Activated CD4-positive, alpha-beta T cell treated with anti-CD3 and anti-CD28 coated beads, Interleukin-2, amount 50 U/mL, for 1 hour (primary cell): ENCODE data around the gene VAPB.
A peak's percentile ranks its signal among the peaks of the same experiment; 100 is the strongest.

Experiments used
- DNase-seq: peaks from one replicate; pipeline ENCODE4 v3.0.0-alpha.2; 2020

VAPB gene

DNA sequence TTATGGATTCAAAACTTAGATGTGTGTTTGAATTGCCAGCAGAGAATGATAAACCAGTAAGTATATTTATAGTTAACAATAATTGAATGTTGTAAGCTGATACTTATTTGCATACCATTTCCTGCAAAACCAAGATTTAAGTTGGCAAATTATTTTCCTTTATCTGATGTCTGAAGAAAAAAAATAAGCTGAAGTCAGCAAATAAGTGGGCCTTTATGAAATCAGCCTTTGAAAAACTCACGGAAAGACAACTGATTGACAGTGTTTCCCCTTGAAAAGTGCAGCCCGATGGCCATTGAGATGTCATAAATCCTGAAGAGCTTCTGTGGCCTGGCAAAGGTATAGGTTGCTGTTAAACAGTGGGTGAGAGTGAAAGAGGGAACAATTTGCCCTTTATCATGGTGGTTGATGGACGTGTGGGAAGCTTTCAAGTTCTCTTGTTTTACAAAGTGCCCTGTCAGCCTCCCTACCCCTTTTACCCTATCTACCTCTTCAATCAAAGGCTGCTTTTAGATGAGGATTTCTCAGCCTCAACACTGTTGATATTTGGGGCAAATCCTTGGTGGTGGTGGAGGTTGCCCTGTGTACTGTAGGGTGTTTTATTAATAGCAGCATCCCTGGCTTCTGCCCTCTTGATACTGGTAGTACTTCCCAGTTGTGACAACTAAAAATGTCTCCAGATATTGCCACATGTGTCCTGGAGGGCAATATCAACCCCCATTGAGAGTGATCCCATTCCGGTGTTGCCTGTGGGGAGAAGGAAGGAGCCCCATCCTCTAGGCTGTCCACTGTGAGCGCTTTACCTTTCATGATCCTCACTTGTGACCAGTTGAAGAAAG lies 50.2 kb downstream of the VAPB start:
- DNase-seq, result no peak

DNA sequence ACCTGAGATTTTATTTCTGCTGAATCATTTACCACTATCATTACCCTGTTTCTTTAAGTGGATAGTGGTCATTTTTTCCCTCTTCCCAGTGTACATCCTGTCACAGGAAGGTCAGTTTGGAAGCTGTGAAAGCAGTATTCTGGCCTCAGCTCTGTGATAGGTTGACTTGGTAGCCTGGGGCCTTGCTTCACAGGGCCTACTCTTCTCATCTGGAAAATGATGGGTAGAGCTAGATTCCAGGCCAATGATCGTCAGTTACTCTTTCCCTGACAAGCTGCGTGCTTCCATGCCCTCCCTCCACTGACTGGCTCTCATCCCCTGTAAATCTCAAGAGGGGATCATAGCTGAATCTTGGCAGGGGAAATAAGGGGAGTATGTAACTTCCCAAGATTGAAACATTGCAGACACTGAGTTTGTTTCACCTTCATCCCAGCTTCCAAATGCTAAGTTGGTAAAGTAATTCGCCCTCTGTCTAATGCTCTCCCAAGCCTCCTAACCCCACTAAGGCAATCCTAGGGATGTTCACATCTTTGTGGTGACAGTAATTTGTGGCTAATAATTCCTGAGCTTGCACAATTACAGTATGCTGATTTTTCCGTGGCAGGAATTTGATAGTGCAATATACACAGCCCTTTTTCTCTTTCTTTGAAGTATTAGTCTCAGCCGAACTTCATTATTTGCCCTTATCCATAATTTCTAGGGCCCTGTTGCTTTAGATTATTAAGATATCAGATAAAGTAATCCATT lies 51.2 kb downstream of the VAPB start:
- no peak for DNase-seq

DNA sequence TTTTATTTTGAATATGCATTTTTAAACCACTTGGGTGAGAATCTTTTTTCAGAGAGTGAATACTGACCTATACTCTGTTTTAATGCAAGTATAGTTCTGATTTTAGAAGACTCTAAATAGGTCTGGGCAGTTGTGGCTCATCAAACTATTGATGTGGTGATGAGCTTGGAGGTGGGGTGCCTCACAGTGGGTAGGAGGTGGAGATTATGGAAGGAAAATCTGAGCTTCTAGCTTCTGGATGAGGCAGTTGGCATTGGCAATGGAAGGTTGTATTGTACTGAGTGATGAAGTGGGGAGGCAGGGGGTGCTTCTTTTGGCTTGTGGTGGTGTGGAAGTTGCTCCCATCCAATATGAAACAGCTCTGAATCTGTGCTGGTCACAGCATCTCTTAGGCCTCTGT lies 52.7 kb downstream of the VAPB start:
- no peak for DNase-seq

DNA sequence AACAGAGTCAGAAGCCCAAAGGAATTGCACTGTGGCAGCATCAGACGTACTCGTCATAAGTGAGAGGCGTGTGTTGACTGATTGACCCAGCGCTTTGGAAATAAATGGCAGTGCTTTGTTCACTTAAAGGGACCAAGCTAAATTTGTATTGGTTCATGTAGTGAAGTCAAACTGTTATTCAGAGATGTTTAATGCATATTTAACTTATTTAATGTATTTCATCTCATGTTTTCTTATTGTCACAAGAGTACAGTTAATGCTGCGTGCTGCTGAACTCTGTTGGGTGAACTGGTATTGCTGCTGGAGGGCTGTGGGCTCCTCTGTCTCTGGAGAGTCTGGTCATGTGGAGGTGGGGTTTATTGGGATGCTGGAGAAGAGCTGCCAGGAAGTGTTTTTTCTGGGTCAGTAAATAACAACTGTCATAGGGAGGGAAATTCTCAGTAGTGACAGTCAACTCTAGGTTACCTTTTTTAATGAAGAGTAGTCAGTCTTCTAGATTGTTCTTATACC lies 55.8 kb downstream of the VAPB start:
- no peak for DNase-seq

DNA sequence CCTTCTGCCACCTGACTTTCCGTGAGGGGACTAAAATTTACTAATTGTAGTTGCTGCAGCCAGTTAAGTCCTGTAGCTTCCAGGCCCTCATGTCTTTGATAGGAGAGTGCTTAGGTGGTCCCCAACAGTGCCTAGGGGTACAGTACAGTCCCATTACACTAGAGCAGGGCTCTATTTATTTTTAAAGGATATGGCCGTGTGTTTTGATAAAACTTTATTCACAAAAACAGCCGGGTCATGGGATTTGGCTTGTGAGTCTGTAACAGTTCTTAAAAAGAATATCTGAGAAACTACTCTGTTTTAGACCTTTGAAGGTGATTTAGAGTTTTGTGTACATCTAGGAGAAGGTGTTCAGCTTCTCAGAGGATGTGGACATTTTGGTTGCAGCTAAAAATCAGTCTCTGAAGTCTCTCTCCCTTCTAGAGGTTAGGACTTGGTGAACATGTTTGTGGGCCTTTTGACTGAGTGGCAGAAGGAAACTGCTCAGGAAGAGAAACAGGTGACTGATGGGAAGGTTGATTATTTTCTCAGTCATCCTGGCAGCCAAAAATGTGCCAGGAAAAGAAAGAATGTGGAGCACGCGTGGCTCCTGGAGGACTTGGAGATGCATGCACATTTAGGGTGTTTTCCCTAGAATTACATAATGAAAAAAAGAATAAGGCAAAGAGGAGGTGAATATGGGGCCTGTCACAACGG lies 57.4 kb downstream of the VAPB start:
- DNase-seq, result no peak

DNA sequence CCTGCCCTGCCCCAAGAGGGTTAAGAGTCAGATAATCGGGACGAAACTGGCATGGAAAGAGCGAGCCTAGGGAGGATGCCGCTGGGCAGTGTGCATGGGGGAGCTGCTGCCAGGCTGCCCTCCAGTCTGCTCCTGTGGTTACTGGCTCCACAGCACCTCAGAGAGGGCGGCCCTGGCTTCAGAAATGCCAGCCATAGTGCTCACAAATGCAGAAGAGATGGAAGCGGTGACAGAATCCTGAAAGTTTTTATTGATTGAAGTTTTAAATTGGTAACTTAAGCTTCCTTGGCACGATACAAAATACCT lies 57.9 kb downstream of the VAPB start:
- DNase-seq, result no peak

DNA sequence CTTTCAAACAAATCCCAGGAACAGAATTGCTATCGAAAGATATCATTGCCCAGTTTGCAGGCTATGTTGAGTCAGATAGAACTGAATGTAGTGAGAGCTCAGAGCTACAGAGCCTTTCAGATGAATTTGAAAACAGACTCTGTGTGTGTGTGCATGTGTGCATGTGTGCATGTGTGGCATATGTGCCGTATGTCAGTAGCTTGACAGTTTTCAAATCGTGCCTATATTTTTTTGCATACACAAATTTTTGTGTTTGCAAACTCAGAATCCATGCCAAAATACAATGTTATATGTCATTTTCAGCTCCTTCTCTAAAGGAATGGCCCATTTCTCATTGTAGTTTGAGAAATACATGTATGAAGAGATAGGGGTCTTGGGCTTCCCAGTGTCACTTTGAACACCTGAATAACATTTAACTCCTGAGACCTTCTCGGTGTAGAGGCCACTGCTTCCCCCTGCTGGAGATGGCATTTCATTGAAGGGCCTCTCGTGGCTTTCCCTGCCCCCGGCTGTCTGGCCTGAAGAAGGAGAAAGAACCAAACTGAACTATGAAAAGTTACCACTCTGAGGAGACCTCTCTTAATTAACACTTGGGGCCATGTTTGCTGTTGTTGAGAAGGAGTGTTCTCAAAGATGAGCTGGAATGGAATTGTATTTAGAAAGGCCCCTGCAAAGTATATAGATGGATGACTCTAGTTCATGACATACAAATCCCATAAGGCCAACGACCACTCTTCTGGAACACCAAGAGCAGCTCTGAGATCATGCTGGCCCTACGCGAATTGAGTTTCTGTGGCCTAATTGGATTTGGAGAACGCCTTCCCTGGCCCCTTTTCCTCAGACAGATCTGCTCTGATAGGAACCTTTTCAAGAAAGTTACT lies 58.7 kb downstream of the VAPB start:
- DNase-seq, result peak; percentile 60

DNA sequence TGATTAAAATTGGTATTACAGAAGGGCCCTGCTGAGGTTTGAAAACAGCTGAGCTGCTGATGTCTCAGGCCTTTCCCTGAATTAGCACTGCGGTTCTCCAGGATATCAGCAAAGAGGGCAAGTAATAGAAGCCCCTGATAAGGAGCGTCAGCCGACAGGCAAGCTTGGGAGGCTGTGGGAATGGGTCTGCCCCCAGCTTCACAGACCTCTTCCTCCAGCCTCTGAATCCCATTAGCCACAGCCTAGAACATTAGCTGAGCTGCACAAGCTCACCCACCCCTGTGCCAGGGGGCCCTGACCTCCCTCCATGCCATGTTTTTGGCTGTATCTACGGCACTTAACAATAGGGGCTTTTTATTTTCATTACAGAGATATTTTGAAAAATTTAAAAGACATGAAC lies 59.9 kb downstream of the VAPB start:
- no peak for DNase-seq

DNA sequence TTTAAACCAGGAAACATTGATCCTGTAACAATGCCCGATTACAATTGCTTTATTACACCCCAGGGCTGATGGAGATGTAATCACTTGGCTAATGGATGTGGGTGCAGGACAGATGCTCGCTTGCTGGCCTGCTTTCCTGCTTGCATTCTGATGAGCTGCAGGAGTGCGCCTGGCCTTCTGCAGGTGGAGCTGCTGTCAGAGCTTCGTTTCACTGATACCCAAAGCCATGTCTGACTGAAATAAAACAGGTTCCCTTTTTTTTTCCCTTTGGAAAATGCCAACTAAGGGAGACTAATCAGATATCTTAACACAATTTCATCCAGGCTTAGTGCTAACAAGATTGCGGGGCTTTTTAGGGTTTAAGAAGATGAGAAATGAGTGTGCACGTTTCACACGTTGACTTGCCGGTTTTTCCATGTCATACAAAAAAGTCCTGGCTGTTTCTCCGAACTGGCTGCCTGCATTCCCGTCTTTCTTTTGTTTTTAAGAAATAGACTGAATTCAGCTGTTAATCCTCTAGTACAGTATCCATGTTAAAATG lies 60.7 kb downstream of the VAPB start:
- DNase-seq, result no peak

DNA sequence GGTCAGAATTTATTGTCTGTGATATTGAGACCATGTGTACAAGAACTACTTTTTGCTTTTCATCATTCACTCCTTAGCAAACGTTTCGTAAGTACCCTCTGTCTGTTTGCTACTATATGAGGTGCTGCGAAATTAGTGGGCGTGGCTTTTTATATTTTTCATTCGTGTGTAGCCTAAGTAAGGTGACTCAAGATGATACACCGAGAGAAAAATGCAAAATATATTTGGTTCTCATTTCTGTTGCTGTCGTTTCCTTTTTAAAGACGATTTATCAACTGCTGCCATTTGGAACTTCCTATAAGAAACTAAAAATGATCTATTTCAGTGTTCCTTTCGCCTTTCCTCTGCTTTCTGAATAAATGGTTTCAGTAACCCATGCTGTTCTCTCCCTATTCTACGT lies 61.2 kb downstream of the VAPB start:
- DNase-seq, result no peak

DNA sequence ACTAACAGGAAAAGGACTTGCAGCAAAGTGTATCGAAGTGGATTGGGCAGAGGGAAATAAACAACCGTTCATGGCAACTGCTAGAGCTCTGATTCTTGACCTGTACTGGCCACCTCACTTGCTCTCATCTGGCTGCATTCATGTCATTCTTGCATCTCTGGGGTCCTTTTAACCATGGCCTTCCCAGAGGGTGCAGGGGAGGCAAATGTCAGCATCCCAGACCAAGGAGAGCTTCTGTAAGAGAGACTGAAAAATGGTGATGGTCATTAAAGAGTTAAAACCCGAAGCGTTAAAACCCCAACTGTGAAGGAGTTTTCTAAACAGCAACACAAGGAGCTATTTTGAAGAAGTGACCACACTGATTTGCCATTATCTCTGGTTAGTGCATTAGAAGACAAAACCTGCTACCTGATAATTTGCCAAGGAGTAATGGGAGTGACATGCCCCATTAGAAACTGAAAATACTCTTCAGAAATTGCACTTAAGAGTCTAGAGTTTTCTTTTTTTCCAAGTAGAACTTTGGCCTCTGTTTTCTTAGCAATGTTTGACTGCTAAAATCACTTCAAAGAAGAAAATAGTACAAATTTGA lies 63.7 kb downstream of the VAPB start:
- no peak for DNase-seq

DNA sequence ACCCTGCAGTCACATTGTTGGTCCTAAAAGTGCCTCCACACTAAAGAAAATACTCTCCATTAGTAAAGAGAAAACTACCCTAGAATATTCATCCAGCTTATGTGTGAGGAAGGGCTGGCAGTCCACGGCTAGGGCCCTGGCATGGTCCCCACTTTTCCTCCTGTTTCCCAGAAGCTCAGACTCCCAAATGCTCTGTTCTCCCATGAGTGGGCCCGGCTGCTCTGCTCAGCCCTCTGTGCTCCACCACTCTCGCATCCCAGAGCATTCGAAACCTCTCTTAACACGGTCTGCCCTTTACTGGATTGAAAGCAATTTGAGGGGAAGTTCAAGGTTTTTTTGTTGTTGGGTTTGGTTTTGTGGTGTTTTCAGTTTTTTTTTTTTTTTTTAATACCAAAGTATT lies 64.4 kb downstream of the VAPB start:
- DNase-seq, result no peak

DNA sequence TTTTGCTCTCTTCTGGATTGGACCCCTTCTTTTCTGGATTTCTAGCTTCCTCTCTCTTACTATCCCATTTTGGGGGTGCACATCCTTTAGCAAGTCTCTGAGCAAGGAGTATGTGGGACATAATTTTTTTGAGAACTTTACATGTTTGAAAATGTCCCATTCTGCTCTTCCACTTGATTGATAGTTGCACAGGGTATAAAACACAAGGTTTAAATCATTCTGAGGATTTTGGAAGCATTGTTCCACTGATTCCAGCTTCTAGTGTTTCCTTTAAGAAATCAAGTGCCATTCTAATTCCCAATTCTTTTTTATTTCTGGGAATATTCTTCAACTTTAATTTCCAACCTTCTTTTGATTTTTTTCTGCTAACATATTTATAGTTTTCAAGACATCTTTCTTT lies 65.4 kb downstream of the VAPB start:
- DNase-seq, result no peak

DNA sequence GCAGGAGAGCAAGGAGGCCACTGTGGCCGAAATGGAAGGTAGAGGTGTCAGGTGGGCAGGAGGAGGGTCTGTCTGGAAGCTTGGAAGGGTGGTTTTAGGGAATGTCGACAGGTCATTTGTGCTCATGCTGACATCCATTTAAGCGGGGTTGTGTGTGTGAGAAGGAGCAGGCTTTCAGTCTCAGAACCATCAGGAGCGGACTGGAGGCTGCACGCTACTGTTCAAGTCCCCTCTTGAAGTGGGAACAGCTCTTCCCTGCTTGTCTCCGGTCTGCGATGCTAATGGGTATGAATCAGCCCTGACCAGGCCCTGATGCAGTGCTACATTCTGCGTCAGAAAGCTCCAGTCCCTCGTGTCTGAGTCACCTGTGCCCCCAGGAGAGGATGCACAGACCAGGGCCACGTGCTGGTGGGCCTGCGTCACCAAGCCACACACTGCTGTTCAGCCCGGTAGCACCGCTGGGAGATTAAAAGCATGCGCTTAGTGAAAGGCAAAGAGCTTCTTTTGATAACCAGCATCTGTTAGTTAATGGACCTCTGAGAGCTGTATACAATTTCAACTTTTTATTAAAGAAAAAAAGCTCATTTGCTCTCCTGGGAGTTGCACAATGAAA lies 68.2 kb downstream of the VAPB start:
- DNase-seq, result no peak

DNA sequence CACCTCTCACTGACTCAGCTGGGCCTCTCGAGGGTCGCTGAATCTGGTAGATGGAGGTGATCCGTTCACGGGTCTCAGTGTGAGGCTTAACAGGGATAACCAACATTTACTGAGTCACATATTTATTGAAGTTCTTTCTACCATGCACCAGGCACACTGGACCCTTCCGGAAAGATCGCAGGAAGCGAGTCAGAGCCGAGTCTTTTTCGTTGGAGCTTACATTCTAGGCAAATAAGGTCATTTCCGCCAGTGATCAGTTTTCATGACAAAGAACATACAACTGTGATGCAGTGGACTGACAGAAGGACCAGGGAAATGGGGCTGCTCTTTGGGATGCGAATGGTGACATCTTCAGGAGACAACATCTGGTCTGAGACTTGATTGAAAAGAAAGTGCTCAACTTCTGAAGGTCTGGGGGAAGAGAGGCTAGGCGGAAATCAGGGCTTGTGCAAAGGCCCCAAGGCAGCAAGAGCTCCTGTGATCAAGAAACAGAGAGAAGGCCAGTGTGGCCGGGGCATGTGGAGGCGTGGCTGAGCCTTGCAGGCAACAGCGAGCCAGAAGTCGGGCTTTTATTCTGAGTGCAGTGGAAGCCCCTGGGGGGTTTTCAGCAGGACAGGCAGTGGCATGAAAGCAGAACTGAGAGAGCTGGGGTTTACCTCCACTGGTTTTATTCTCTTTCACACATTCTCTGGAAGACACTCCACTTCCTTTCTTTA lies 69.5 kb downstream of the VAPB start:
- no peak for DNase-seq

DNA sequence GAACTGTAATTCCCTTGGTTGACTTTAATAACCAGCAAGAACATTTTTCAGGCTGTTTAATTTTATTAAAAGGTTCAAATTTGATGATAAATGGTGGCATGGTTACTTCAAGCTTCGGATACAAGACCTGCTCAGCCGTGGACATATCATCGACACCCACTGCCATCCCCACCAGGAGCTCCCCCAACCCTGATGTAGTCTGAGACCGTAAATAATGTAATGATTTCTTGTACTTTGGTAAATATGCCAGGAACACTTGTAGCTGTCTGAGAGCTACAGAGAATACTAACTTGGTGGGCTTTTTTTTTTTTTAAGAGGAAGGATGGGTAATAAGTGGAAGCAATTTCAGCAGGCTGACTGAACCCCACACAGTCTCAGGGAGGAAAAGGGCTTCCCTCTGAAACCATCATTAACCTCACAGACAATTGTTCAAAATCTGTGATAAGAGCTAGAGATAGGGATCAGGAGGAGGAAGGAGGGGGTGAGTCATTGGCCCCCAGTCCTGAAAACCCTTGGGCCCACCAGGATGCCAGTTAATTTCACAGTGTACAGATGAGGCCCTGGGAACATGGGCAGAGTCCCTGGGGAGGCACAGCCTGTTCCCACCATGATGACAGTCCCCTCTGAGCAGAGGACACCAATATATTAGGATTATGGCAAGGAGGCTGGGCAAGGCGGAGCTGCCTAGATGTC lies 70.2 kb downstream of the VAPB start:
- no peak for DNase-seq

DNA sequence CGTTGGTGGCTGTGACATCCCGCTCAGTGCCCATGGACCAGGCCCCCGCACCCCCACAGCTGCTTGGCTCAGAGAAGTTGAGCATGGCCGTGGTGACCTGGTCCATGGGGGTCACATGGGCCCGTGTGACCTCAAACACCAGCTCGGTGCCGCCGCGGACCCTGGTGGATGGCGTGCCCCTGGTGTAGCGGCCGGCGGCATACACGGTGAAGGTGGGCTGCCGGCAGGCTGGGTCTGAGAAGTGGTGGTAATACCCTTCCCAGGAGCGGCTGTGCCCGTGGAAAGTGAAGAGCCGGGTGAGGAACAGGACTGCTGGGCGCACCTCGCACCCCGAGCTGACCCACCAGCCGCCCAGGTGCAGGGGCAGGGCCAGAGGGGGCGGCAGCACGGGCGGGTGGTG lies 72.1 kb downstream of the VAPB start:
- no peak for DNase-seq

DNA sequence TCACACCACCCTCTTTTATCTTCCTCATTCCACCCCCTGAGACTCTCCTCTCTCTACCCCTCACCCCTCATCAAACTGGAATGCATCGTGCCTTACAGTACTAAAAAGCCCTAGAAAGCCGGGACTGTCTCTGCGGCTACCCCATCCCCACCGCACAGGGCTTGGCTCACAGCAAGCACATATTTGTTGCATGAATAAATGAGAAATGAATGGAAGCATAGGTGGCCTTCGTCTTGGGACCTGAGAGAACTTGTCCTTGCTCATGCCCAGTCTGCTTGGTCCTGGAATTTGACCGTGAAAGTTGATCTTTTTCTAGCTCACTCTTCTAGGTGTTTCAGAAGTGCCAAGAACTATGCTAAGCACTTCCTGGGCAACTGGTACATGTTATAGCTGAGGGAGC lies 72.9 kb downstream of the VAPB start:
- no peak for DNase-seq

DNA sequence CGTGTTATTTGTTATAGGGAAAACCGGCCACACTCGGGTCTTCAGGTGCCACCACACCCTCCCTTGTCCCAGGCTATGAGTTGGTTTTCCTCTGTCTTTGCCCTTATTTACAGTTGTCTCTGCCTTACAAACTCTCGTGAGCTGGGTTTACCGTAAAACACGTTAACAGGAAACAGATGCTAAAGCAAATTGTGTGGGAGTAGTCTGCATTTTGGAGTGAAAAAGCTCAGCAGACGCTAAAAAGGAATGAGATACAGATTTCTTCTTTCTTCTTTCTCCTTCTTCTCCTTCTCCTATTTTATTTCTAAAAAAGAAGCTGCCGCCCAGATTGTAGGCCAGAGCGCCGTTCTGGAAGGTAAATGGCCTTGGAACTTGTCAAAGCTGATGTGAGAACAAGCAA lies 74.2 kb downstream of the VAPB start:
- DNase-seq, result no peak

DNA sequence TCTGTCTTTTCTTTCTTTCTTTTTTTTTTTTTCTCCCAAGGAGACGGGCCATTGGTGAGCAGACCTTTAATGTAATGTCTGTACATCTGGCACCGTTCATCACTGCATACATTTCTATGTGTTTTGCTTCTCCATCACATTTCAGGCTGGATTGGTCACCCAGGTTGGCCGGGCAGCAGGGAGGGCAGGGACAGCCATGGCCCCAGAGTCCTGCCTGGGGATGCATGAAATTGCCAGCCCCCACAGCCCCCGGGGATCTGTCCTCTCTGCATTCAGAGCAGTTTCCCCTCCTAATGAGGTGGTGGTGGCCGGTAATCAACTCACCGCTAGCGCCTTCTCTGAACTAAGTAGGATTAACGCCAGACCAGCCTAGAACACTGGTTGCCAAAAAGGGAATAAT lies 75.8 kb downstream of the VAPB start:
- DNase-seq, result no peak
